ENCODE results near the gene MPP1. TPM values are rescaled to one million over a fixed set of nuclear protein-coding genes. Genes with fewer than 3 reads are reported as not detected.

Gene MPP1
- total RNA-seq, result 10.1 and 15.9 TPM in 2 replicates

GRCh38 chrX:154804957-154805695 is at the start of gene MPP1:
Gene MPP1 (minus strand): TSS chrX:154805485. CDS start chrX:154805373, 112 bp downstream.

GRCh38 chrX:154834562-154834961 is 29.3 kb upstream of the MPP1 start, which contains the start of gene SMIM9:
Gene SMIM9 (minus strand): TSS chrX:154834662. CDS start chrX:154830856, 3,806 bp downstream.

DNA sequence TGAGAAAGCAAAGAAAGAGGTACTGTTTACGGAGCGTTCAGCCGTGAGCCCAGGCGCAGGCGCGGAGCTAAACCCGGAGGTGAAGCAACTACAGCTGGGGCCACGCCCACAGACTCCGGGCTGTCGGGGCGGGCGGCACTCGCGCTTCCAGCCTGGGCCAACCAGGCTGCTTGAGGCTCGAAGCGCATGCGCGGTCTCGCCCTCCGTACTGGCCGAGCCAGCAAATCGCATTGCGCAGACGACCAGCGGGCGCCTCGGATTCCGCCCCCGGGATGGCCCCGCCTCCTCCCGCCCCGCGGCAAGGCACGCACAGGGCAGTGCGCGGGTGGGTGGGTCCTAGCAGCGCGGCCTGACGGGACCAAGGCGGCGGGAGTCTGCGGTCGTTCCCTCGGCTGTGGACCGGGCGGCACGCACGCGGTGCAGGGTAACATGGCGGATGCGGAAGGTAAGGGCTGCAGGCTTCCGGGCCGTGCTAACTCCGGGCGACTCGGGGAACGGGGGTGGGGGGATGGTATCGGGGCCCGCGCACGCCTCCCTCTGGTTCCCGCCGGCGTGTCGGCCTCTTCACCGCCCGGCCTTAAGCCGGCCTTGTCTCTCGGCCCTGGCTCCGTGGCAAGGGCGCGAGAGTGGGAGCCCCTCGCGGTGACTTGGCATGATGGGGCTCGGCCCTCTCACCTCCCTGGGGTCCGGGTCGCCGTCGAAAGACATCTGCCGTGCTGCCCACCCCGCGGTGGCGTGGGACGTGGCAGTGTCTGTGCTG is 42.6 kb downstream of the MPP1 start, which contains the start of gene DKC1:
TSS of gene DKC1 (plus strand) at position 328 of the 760 bp plus-strand sequence. CDS start at position 430, 102 bp downstream.

DNA sequence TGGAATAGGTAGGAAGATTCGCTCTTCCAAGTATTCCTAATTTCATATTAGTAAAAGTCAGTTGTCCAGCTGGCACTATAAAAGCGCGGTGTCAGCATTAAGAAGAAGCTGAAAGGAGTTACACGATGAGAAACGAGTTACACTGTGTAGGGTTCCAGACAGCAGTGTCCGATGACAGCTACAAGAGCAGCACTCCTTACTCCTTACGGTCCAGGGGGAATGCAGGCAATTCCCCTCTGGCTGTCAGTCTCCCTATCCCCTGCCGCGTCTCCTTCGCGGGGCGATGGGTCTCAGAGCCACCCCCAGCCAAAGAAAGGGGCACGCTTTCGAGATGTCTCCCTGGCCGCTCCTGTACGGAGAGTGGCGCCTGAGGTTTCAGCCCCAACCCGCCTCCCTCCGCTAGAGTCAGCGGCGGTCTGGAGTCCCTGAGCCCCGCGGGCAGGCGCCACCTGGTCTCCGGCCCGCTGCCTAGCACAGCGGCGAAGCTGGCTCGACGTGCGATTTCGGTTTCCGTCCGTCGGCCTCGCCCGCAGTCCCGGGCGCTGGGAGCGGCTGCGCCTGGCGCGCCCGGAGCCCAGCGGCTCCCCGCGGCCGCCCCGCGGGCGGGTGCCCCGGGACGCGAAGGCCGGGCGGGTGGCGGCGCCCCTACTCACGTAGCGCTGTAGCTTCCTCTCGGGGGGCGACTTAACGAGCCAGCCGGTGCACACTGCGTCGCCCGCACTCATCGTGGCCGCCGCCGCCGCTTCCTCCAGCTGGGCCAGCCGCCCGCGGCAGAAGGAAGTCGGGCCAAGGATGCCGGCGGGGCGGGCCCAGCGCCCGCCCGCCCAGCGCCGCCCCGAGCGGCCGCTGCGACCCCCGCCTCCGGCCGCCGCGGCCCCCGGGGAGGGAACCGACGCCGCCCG is 54.7 kb downstream of the MPP1 start, which contains the start of gene GAB3:
TSS of gene GAB3 (minus strand) at position 777 of the 902 bp plus-strand sequence. CDS start at position 725, 52 bp downstream.

Small RNAs within 50 kb of the gene (small RNA-seq; reads per million reads assigned to genes)
- not detected for gene SNORA36A (ENCODE audit: low replicate concordance)

Other genes with a start within 250 kb of the MPP1 start
- not detected in 2 replicates for gene CTAG1A, start 220.4 kb downstream of the MPP1 start, total RNA-seq
- gene CTAG1B, start 186.2 kb downstream of the MPP1 start, total RNA-seq, result not detected in 2 replicates
- 0.22 TPM in 1 of 2 replicates, not detected in the other for gene CTAG2, start 151.9 kb downstream of the MPP1 start, total RNA-seq
- gene GAB3, start 54.4 kb downstream of the MPP1 start, total RNA-seq, result 0.44 and 0.57 TPM in 2 replicates
- gene DKC1, start 42.6 kb downstream of the MPP1 start, total RNA-seq, result 43.1 and 47.0 TPM in 2 replicates
- not detected in 2 replicates for gene SMIM9, start 29.2 kb upstream of the MPP1 start, total RNA-seq
- 5.3 and 10.5 TPM in 2 replicates for gene F8A1, start 80.9 kb upstream of the MPP1 start, total RNA-seq
- 1.5 and 2.4 TPM in 2 replicates for gene F8, start 217.2 kb upstream of the MPP1 start, total RNA-seq
- 24.8 and 30.4 TPM in 2 replicates for gene FUNDC2, start 221.4 kb upstream of the MPP1 start, total RNA-seq